HG02623 (cell line): ENCODE data around the gene SEZ6L2.
"Not testable (repeated sequence)": the region's sequence is repeated elsewhere in the genome, so short reads cannot be mapped to it uniquely, and the experiment has no call there.

Experiments
- ATAC-seq: cut with Tn5 transposase; IDR thresholded peaks from one replicate; pipeline ENCODE4 v1.9.1; 2021; ENCODE audit warnings: moderate library complexity; ENCODE audit not compliant: unreplicated experiment

The SEZ6L2 gene

DNA sequence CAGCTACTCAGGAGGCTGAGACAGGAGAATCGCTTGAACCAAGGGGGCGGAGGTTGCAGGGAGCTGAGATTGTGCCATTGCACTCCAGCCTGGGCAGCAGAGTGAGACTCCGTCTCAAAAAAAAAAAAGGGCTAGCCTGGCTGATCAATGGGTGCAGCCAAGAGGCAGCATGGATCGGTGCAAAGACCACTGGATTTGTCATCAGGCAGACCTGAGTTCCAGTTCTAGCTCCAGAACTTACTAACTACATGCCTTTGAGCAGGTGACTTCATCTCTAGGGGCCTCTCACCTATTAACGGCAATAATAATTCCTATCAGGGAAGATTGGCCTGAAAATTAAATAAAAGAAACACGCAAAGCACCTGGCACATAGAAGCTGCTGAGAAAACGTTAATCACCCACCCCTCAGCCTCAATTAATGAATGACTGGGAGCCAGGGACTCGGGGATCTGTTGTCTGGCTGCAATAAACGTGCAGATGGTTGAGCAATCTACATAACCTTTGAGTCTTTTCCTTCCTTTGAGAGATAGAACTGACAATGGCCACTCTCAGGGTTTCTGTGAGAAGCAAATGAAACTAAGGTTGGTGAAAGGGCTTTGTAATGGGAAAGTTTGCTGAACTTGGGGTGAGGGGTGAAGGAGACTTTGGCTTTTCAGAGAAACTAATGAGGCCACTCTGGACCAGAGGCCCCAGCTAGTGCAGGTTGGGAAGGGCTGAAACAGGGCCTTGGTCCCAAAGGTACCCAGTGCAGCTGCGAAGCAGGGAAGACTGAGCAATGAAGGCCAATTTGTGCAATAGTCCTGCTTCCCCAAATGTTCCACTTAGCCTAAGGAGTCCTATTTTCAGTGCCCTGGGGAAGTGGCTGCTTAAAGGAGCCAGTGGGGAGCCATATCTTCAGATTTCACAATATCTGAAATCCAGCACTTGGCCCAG lies 7.6 kb downstream of the SEZ6L2 start:
- no peak for ATAC-seq

DNA sequence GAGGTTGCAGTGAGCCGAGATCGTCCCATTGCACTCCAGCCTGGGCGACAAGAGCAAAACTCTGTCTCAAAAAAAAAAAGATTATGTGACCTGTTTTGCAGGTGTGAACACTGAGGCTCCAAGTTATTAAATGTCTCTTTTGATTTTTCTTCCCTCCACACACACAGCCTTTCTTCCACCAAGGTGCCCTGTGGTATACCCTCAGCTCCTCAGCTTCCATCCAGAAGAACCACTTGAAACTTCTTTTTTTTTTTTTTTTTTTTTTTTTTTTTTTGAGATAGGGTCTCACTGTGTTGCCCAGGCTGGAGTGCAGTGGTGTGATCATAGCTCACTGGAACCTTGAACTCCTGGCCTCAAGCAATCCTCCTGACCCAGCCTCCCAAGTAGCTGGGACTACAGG lies 10.0 kb downstream of the SEZ6L2 start:
- not testable (repeated sequence) for ATAC-seq

DNA sequence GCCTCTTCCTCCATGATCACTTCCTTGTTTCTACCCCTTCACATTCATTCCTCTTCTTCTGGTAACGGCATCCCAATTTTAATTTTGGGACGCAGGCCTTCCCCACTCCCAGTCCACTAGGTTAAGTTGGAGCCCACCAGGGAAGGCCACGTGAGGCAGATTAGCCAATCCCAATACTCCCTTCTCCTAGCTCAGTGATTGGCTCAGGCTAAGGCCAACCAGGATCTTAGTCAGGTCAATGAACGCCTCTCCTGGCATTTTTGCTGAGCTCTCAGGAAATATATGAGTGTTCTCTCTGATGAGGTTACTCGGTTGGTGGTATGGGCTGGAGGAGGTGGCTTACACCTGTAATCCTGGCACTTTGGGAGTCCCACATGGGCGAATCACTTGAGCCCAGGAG lies 15.4 kb downstream of the SEZ6L2 start:
- no peak for ATAC-seq

DNA sequence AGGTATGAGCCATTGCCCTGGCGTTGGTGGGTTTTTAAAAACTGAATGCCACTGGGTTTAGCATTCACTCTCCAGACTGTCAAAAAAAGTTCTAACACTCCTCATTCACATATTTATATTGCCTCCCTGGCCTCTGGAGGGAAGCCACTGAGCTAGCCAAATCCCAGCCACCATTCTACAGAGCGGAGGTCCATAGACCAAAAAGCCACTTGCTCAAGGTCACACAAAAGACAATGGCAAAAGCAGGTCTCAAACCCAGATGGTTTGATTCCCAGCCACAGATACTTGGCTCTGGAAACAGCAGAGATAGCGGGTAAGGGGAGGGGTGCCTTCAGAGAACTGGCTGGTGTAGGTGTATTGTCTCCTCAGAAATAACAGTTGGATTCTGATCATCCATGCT lies 18.3 kb downstream of the SEZ6L2 start:
- ATAC-seq: no peak

DNA sequence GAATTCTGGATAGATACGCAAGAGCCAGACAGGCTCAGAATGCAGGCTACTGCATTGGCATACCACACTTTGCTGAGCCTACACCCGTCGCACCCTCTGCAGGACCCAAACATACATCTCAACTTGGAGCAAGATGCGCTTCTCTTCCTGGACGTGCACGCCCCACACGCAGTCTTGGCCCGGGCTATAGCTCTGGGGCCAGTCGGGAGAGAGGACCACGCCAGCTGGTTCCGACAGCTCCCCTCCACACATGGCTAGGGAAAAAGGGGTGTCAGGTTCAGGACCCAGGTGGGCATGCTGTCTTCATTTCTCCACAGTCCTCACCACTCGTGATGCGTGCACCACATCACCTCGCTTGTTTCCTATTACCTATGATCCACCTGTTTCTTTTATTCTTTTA lies 21.2 kb downstream of the SEZ6L2 start:
- ATAC-seq: no peak

DNA sequence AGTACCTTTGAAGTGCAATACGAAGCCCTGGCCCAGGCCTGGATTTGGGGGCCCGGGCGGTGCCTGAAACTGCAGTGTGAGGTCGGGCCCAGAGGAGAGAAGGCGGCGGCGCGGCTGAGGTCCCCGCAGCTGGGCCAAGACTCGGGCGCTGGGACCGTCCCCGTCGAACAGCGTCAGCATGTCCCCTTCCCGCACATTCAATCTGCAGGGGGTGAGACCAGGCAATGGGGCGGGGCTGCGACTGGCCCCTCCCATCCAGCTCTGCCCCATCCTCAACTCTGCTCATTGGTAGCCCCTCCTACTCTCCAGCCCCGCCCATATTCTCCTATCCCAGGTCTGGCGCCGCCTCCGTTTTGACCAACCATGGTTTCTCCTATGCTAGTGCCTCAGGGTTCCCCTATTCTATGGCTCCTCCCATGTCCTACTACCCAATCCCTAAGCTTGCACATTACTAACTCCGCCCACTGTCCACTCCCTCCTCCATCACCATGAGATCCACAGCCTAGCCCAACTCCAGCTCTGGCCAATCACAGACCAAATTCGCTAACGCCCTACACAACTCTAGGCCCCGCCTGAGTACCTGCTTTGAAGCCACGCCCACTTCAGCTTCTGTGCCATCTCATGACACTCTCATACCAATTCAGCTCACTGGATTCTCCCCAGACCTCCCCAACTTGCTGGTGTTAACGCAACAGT lies 21.9 kb downstream of the SEZ6L2 start:
- ATAC-seq: no peak

DNA sequence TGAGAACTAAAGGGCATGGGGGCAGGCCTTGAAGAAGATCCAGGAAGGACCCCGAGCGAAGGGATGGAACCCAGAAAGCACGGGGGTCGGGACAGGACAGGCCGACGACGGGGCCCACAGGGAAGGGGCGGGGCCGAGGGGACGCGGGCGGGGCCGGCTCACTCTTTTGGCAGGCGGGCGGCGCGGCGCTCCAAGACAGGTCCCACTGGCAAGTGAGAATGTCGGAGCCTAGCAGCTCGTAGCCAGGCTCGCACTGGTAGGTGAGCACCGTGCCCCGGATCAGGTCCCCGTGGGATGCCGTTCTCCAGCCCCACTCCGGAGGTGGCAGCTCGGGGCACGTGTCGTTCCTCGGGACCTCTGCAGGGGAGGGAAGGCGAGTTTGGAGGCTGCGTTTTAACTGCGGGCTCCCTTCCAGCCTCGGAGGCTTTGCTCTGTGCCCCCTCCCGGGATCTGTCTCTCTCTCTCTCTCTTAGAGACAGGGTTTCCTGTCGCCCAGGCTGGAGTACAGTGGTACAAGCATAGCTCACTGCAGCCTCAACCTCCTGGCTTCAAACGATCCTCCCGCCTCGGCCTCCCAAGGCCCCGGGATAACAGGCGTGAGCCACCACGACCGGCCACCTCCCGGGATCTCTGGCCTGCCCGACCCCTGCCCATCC lies 22.6 kb downstream of the SEZ6L2 start:
- no peak for ATAC-seq

DNA sequence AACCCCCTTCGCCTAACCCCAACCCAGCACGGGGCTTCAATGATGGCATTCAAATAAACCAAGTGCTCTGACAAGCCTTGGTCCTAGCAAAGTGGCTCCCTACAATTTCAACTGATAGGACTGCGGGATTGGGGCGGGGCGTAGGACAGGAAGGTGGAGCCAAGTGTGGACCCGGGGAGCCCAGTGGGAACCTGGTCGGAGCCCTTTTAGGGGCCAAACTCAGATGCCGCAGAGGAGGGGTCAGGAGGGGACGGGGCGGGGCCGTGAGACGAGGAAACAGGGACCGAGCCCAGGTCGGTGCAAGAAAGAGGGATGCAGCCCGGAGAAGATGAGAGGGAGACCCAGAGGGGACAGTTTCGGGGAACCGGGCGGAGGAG lies 23.1 kb downstream of the SEZ6L2 start:
- ATAC-seq: no peak

DNA sequence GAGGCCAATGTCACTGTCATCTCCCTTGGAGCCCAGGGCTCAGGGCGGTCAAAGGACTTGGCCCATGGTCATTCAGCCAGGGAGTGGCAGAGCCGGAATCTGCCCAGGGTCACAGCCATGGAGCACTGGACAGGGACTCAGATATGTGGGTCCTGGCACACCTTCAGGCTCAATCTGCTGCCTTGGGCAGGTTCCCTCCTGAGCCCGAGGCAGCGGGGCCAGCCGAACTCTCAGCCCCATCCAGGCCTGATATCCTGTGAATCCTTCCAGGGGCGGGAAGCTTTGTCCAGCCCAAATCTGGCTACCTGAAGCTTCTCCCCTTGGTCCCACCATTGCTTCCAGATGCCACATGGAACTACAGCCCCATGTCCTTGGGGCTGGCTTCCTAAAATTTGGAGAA lies 24.1 kb downstream of the SEZ6L2 start:
- ATAC-seq: no peak

DNA sequence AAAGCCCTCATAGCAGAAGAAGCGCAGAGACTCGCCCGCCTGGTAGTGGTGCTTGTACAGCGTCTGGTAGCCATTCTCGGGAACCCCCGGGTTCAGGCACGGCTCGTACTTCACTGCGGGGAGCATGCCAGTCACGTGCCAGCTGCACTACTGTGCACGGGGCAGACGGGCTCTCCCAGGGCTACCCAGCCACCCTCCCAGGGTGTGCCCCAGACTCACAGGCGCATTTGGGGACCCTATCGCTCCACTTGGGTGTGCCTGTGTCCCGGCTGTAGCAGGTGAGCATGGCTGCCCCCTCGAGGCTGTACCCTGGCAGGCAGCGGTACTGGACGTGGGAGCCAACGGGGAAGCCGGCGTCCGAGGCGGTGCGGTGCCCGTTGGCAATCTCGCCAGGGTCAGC lies 26.0 kb downstream of the SEZ6L2 start:
- no peak for ATAC-seq

DNA sequence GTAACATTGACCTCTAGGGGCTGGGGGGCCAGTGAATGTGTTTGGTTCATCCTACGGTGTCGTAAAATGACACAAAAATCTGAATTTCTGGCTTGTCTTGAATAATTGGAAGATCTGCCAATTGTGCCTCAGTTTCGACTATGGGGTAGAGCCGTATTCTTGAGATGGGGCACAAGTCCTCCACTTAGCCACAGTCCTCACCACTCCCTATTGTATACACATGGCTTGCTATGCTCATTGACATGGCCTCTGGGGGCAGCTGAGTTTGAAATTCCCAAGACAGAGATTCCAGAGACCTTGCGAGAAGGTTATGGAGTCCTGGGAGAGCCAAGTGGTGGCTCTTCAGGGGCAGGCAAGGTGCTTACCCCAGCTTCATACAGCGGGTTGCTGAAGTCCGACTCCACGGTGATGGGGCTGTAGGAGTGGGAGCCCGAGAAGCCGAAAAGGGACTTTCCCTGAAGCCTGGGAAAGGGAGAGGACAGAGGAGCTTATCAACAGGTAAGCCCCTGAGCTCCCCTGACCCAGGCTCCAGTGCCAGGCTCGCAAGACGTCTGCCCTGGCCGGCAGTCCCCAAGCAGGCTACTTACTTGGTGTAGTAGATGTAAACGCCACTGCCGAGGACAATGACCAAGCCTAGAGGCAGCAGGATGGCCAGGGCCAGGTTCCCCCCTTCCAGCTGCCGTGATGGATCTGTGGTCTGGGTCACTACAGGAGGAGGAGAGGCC lies 27.4 kb downstream of the SEZ6L2 start:
- ATAC-seq: no peak

DNA sequence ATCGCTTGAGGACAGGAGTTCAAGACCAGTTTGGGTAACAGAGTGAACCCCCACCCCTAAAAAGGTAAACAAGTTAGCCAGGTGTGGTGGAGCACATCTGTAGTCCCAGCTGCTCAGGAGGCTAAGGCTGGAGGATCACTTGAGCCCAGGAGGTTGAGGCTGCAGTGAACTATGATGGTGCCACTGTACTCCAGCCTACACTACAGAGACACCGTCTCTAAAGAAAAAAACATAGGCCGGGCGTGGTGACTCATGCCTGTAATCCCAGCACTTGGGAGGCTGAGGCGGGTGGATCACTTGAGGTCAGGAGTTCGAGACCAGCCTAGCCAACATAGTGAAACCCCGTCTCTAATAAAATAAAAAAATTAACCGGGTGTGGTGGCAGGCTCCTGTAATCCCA lies 30.3 kb downstream of the SEZ6L2 start:
- not testable (repeated sequence) for ATAC-seq

DNA sequence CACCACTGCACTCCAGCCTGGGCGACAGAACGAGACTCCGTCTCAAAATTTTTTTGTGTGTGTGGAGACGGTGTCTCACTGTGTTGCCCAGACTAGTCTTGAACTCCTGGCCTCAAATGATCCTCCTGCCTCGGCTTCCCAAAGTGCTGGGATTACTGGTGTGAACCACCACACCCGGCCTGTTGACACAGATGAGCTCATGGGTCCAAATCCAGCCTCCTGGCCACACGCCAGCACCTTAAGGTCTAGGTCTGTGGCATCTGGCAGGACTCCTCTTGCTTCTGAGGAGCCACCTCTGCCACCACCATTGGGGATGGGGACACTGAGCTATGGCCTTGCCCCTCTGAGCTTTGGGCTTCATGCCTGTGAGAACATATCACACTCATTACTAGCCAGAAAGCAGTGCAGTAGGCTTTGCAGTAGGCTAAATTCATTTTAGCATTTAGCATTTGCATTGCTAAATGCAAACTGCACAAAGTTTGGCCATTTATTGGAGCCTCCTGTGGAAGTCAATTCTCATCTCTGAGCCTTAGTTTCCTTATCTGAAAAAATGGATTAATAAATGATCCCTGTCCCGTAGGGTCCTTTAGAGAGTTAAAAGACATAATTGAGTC lies 30.8 kb downstream of the SEZ6L2 start:
- ATAC-seq: no peak

DNA sequence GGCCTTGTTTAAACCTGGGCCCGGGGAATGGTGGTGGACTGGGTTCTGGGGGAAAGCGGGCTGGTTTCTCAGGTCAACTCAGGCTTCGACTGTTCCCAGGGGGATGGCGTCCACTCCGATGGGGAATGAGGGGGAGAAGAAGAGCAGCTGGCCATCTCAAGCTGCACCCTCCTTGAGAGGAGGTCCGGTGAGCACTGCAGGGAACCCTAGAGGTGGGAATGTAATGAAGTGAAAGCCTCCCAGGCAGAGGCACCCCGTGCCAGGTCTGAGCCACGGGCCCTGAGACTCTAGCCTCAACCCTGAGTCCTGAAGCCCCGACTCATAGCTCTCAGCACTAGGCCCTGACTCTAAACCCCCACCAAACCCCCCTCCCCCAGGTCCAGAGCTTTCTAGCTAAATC lies 35.1 kb downstream of the SEZ6L2 start:
- no peak for ATAC-seq

DNA sequence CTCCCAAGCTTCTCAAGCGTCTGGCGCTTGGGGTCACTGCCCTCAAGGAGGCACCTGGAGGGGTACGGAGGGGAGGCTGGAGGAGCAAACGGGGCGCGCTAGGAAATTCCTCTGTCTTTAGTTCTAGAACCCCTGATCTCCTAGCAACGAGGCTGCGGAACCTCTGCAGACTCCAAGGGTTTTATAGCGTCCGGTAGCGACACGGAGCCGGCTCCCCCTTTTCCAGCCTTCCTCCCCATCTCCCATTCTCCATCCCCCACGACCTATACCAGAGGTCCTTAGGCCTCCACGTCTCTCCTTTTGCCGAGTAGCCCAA lies 35.7 kb downstream of the SEZ6L2 start:
- no peak for ATAC-seq

DNA sequence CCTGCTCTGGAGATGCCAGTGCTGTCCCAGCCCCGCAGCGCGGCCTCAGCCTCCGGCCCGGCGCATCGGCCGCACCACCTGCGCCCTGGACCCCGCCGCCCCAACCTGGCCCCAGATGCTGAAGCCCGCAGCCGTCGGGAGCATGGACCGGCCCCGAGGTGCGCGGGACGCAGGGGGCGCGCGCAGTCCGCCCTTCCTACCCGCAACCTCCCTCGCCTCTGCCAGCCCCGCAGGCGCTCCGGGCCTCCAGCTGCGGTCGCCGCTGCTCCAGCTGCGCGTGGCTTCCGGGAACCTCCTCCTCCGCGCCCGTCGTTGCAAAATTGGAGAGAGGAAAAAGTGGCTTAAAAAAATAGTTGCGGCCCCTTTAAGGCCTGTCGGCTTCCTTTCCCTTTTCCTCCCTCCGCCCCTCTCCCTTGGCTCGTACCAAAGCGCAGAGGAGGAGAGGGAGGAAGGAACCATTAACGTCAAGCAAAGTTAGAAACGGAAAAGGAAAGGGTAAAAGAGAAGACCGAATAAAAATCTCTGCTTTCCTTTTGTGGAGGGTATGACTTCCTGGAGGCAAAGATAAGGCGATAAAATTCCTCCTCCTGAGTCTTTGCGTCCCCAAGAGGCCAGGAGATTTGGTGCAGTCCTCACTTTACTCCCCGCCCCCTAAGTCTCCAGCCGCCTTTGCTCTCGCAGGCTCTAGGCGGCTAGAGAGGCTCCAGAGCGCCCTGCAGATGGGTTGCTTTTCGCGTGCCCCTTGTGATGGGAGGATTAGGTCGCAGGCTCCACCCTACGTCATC lies 36.3 kb downstream of the SEZ6L2 start, which contains the start of gene CDIPT:
TSS of gene CDIPT (minus strand) at position 343 of the 785 bp plus-strand sequence. CDS start 369 bp downstream, outside the sequence.
- peak; percentile 97 for ATAC-seq

DNA sequence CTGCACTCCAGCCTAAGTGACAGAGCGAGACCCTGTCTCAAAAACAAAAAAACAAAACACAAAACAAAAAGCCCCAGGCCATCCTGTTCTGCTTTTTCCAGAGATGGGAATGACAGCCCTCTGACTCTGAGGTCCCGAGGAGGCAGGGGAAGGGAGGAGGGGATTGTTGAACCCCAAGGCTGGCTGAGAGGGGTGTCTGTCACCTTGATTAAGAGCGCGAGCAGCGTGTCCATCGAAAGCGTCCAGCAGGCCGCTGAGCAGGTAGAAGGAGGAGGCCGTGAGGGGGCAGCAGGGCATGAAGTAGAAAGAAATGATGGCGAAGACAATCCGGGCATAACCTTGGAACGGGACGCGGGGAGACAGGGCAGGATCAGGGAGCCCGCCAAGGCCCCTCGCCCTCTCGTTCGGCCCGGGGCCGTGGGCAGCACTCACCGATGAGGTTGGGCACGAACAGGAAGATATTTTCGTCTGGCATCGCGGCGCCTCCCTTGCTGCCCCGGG lies 36.9 kb downstream of the SEZ6L2 start:
- ATAC-seq: peak; percentile 4

DNA sequence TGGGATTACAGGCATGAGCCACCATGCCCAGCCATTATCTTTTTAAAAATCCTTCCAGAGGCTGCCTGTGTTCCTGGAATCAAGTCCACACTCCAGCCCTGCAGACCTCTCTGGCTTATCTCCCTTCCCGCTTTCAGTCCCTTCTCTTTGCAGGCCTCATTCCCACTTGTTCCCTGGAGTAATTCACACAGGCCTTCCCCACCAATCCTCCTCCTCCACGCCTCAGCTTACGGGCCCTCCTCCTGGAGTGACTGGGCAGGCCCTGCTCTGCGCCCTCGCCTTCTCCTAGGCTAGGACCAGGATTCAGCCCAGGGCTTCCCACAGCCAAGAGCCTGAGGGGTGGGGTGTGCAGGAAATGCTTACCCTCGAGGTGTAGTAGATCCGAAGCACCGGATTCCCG lies 39.1 kb downstream of the SEZ6L2 start:
- no peak for ATAC-seq

DNA sequence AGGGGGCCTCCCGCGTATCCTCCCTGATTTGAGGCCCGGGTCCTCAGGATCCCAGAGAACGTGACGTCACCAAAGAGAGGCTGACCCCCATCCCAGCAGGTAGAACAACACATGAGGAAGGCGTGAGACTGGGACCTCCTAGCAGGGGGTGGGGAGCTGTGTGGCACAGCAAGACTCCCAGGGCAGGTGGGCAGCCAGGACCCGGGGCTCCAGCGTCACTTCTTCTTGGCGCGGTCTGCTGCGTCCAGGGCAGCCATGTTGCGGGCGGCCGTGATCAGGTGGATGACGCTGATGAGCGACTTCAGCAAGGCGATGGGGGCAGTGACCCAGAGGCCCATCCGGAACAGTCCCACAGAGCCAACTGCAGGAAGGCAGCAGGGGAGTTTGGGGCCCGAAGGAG lies 40.4 kb downstream of the SEZ6L2 start:
- no peak for ATAC-seq
